K562 (cell line): Measurements from ENCODE around the gene GREB1. TPM values are rescaled to one million over a fixed set of nuclear protein-coding genes. Genes with fewer than 3 reads are reported as not detected.

ENCODE experiments used
- ATAC-seq: fragments of 200-7000 bp; cut with Tn5 transposase; 3 replicates; pipeline ENCODE4 v1.9.1; 2020; ENCODE audit warnings: moderate library complexity
- BruUV-seq: library from RNA; stranded (reverse); fragments of 400-500 nt; replicated peaks from 2 replicates; lab custom pipeline; 2021; lab: Mats Ljungman, UMichigan
- CTCF ChIA-PET: fragments of 300-600 bp; formaldehyde crosslinking; extraction: SDS; loops from one replicate; lab custom pipeline; 2021; ENCODE audit warnings: low intra/inter-chr PET ratio; lab: Yijun Ruan, JAX
- POLR2A ChIA-PET: fragments of 300-600, 350-650 bp; sonication (Branson Sonifier 250); formaldehyde crosslinking; extraction: SDS; loops from one replicate; lab custom pipeline; 2021; ENCODE audit warnings: antibody characterized with exemption, inconsistent platforms; lab: Yijun Ruan, JAX
- DNase-seq, 4 experiments: peaks; one replicate each; pipeline versions ENCODE4 v3.0.0 to v3.0.0-alpha.2; 2011 to 2018; ENCODE audit warnings: low spot score in 3 of 4, mixed read lengths in 3 of 4; ENCODE audit errors: extremely low read depth in 1 of 4
- FAIRE-seq: peaks from 2 replicates; lab custom pipeline; 2011; peaks lifted over from hg19 to GRCh38; lab: Jason Lieb, UNC
- H2AFZ ChIP-seq: 2 replicates; pipeline ENCODE4 v1.6.0; 2011; ENCODE audit warnings: low read depth, low read length, control low read depth, inconsistent platforms
- H3K27ac ChIP-seq: fragments of 200-600 bp; 3 replicates; pipeline ENCODE4 v1.8.0; 2011; ENCODE audit warnings: low read depth, mild to moderate bottlenecking, control low read depth, inconsistent platforms, low read length, moderate library complexity, mixed read lengths; ENCODE audit errors: extremely low read depth
- H3K27me3 ChIP-seq, 2 experiments: fragments of 300-600 bp in 1 of 2; 2 replicates in 1 of 2; 3 replicates in 1 of 2; pipeline versions ENCODE4 v1.6.0 to v1.8.0; 2011; ENCODE audit warnings: inconsistent platforms in 2 of 2, low read length in 2 of 2, mild to moderate bottlenecking in 1 of 2, mixed read lengths in 1 of 2, moderate library complexity in 1 of 2; ENCODE audit not compliant: control insufficient read depth in 2 of 2, insufficient read depth in 2 of 2
- H3K36me3 ChIP-seq: fragments of 300-600 bp; 3 replicates; pipeline ENCODE4 v1.8.0; 2011; ENCODE audit warnings: mild to moderate bottlenecking, low read length, inconsistent platforms; ENCODE audit not compliant: control insufficient read depth, insufficient read depth
- H3K4me1 ChIP-seq, 2 experiments: fragments of 200-600 bp in 1 of 2; replicated peaks in 1 of 2; 2 replicates in 1 of 2; 3 replicates in 1 of 2; pipeline versions ENCODE4 v1.5.1 to v1.8.0; 2011; ENCODE audit warnings: inconsistent platforms in 2 of 2, low read length in 2 of 2, mild to moderate bottlenecking in 1 of 2, mixed read lengths in 1 of 2, moderate library complexity in 1 of 2; ENCODE audit not compliant: control insufficient read depth in 2 of 2, insufficient read depth in 2 of 2
- H3K4me2 ChIP-seq: 2 replicates; pipeline ENCODE4 v1.6.1; 2011; ENCODE audit warnings: low read length, control low read depth, inconsistent platforms, mixed read lengths; ENCODE audit not compliant: insufficient read depth
- H3K4me3 ChIP-seq: fragments of 200-600 bp; sonication (generic), shearing (Covaris generic); 2 replicates; pipeline ENCODE4 v1.5.1; 2016; ENCODE audit warnings: control low read depth, inconsistent platforms
- H3K79me2 ChIP-seq: fragments of 200-600 bp; 3 replicates; pipeline ENCODE4 v1.8.0; 2011; ENCODE audit warnings: low read length, inconsistent platforms; ENCODE audit not compliant: control insufficient read depth, insufficient read depth
- H3K9ac ChIP-seq, 2 experiments: 2 replicates each; pipeline versions ENCODE4 v1.6.0 to v1.6.1; 2011; ENCODE audit warnings: low read depth in 2 of 2, low read length in 2 of 2, control low read depth in 1 of 2, inconsistent platforms in 1 of 2, mild to moderate bottlenecking in 1 of 2, mixed read lengths in 1 of 2; ENCODE audit not compliant: insufficient read depth in 1 of 2
- H3K9me1 ChIP-seq: one replicate; pipeline ENCODE4 v1.6.0; 2011; ENCODE audit warnings: inconsistent platforms, mild to moderate bottlenecking, low read length, moderate library complexity; ENCODE audit not compliant: control insufficient read depth, insufficient read depth
- H3K9me3 ChIP-seq: replicated peaks from 2 replicates; pipeline ENCODE4 v1.5.1; 2011; ENCODE audit warnings: low read depth, low read length, inconsistent platforms; ENCODE audit not compliant: control insufficient read depth, insufficient read depth
- H4K20me1 ChIP-seq: replicated peaks from 2 replicates; pipeline ENCODE4 v1.6.1; 2011; ENCODE audit warnings: low read length, inconsistent platforms, mixed read lengths; ENCODE audit not compliant: control insufficient read depth, insufficient read depth
- NCOA2 ChIP-seq, 2 experiments: fragments of 450-650 bp; IDR thresholded peaks; 2 replicates each; pipeline ENCODE4 v1.6.1; 2018; ENCODE audit warnings: mild to moderate bottlenecking in 2 of 2, moderate library complexity in 1 of 2; ENCODE audit not compliant: partially characterized antibody in 2 of 2
- WGBS: fragments of 100-300 bp; shearing (Covaris generic); methylation state at CpG from one replicate; pipeline ENCODE4 v1.1.6; 2016; ENCODE audit warnings: low coverage, mixed read lengths; ENCODE audit not compliant: insufficient coverage; ENCODE audit errors: missing lambda C conversion rate; 5-methylcytosine and 5-hydroxymethylcytosine counted together
- in situ Hi-C: fragments of 300-500 bp; cut with MboI; formaldehyde crosslinking; loops from 4 replicates; pipeline ENCODE4 v1.15.0; 2018; ENCODE audit warnings: inconsistent platforms, mixed read lengths
- intact Hi-C: fragments of 100-400 bp; cut with micrococcal nuclease; formaldehyde crosslinking; loops from 2 replicates; pipeline ENCODE4 v1.14.2; 2022
- polyA plus RNA-seq, 8 experiments: library from polyadenylated mRNA; depleted of rRNA in 4 of 8; stranded (reverse) in 5 of 8; unstranded in 3 of 8; fragments of >200 nt; fragmentation: Nextera tagmentation in 2 of 8; fragmentation: Illumina TruSeq in 1 of 8; extraction: Ambion mirVana in 2 of 8; extraction: Trizol in 1 of 8; gene quantifications; 2 replicates each; pipeline versions ENCODE4 v1.2.1 to v1.2.3, GENCODE V29; 2011 to 2014; ENCODE audit warnings: inconsistent platforms in 1 of 8, missing spikeins in 1 of 8
- total RNA-seq, 7 experiments: library from RNA; depleted of rRNA in 6 of 7; stranded (reverse); fragments of >200 nt in 6 of 7; fragmentation: Illumina TruSeq in 2 of 7; extraction: Trizol in 2 of 7; gene quantifications; 2 replicates each; pipeline versions ENCODE4 v1.2.1 to v1.2.3, GENCODE V29; 2011 to 2021; ENCODE audit warnings: low replicate concordance in 1 of 7
- TF ChIP-seq, protein P1 (sequence below), 2 experiments: fragments of 450-650 bp; formaldehyde crosslinking in 1 of 2; IDR thresholded peaks; 2 replicates each; pipeline versions ENCODE4 v1.4.0 to v1.6.1; 2014 to 2020; ENCODE audit warnings: mild to moderate bottlenecking in 2 of 2, borderline replicate concordance in 1 of 2, low read depth in 1 of 2

GREB1 gene
- total and polyA plus RNA-seq, 9 of the 15 experiments (the other 6 are each of a cell fraction or from before 2014, with no cell fraction given): 0.04 to 0.86 (median 0.10) TPM; not detected in 1

GRCh38 chr2:11507517-11507916 lies 26.3 kb upstream of the GREB1 start:
- H3K27me3 ChIP-seq: peaks cover 6 to 42% of the 10 kb centered on the region in 2 experiments; a peak in 4 of 5 replicates
- H3K27ac ChIP-seq: no peak overlapping the region
- BruUV-seq: no TSS peak
- TF ChIP-seq, protein P1, sequence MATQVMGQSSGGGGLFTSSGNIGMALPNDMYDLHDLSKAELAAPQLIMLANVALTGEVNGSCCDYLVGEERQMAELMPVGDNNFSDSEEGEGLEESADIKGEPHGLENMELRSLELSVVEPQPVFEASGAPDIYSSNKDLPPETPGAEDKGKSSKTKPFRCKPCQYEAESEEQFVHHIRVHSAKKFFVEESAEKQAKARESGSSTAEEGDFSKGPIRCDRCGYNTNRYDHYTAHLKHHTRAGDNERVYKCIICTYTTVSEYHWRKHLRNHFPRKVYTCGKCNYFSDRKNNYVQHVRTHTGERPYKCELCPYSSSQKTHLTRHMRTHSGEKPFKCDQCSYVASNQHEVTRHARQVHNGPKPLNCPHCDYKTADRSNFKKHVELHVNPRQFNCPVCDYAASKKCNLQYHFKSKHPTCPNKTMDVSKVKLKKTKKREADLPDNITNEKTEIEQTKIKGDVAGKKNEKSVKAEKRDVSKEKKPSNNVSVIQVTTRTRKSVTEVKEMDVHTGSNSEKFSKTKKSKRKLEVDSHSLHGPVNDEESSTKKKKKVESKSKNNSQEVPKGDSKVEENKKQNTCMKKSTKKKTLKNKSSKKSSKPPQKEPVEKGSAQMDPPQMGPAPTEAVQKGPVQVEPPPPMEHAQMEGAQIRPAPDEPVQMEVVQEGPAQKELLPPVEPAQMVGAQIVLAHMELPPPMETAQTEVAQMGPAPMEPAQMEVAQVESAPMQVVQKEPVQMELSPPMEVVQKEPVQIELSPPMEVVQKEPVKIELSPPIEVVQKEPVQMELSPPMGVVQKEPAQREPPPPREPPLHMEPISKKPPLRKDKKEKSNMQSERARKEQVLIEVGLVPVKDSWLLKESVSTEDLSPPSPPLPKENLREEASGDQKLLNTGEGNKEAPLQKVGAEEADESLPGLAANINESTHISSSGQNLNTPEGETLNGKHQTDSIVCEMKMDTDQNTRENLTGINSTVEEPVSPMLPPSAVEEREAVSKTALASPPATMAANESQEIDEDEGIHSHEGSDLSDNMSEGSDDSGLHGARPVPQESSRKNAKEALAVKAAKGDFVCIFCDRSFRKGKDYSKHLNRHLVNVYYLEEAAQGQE (IDR thresholded peaks at IDR 0.05; ENCODE audit: borderline replicate concordance): no peak
- TF ChIP-seq, protein P1 (CRISPR knock-in tag; IDR thresholded peaks at IDR 0.05; ENCODE audit: low read depth): no peak
- no peak for TF ChIP-seq NCOA2 (IDR thresholded peaks at IDR 0.05; ENCODE audit: partially characterized antibody in 2 of 2)
- H3K4me1 ChIP-seq: peaks cover 0 to 4% of the 10 kb centered on the region in 2 experiments; a peak in 1 of 5 replicates
- WGBS: 0% methylated on average over 2 of the region's 2 CpGs
- no peaks in the 10 kb centered on the region for H4K20me1 ChIP-seq
- no peak overlapping the region for H3K9ac ChIP-seq
- no peak for FAIRE-seq
- in situ Hi-C loops (no loop called here), intact Hi-C loops (no loop called here)
- no peak for ATAC-seq
- no peaks in the 10 kb centered on the region for H3K9me3 ChIP-seq
- ChIA-PET CTCF (no interaction called here), POLR2A (interaction anchor here (0.8 kb wide), 1 partner anchor 10 kb away, joined by 3 read pairs; no protein-coding TSS in a partner anchor)
- no peaks in the 10 kb centered on the region for H3K36me3 ChIP-seq
- no peaks in the 10 kb centered on the region for H3K9me1 ChIP-seq
- H3K4me3 ChIP-seq: no peak overlapping the region
- no peaks in the 10 kb centered on the region for H3K79me2 ChIP-seq
- DNase-seq: no peak
- H3K4me2 ChIP-seq: no peak overlapping the region
- H2AFZ ChIP-seq: no peak overlapping the region
